Stimulated activated CD4-positive, alpha-beta T cell treated with anti-CD3 and anti-CD28 coated beads, TNF-alpha, amount 100 ng/mL, for 24 hours (primary cell): ENCODE results near the gene CRTC1.

ENCODE experiments used
- DNase-seq, 3 experiments: peaks; one replicate each; pipeline ENCODE4 v3.0.0-alpha.2; 2020; ENCODE audit warnings: low read depth in 3 of 3

The CRTC1 gene

GRCh38 chr19:18651300-18651699, 32.2 kb upstream of the CRTC1 start:
- no peak for DNase-seq

- no peak for DNase-seq
Measured at GRCh38 chr19:18651733-18652132, 31.7 kb upstream of the CRTC1 start.

GRCh38 chr19:18653853-18654252, 29.6 kb upstream of the CRTC1 start:
- no peak for DNase-seq

GRCh38 chr19:18654469-18654868, 29.0 kb upstream of the CRTC1 start:
- DNase-seq = no peak

GRCh38 chr19:18655173-18655844, 28.2 kb upstream of the CRTC1 start:
- no peak for DNase-seq

GRCh38 chr19:18656337-18657086, 27.0 kb upstream of the CRTC1 start:
- no peak for DNase-seq

- no peak for DNase-seq
Measured at GRCh38 chr19:18657590-18658365, 25.7 kb upstream of the CRTC1 start.

GRCh38 chr19:18658366-18658855, 25.1 kb upstream of the CRTC1 start:
- DNase-seq = no peak

GRCh38 chr19:18659281-18660050, 24.0 kb upstream of the CRTC1 start:
- DNase-seq = no peak

GRCh38 chr19:18660051-18660910, 23.2 kb upstream of the CRTC1 start:
- DNase-seq = no peak

- no peak for DNase-seq
Measured at GRCh38 chr19:18660939-18661670, 22.4 kb upstream of the CRTC1 start.

- DNase-seq = no peak
Measured at GRCh38 chr19:18662972-18663732, 20.3 kb upstream of the CRTC1 start.

GRCh38 chr19:18663940-18664530, 19.4 kb upstream of the CRTC1 start:
- DNase-seq = no peak

GRCh38 chr19:18665771-18666202, 17.7 kb upstream of the CRTC1 start:
- no peak for DNase-seq

- DNase-seq = no peak
Measured at GRCh38 chr19:18666317-18666716, 17.2 kb upstream of the CRTC1 start.

GRCh38 chr19:18666784-18667183, 16.7 kb upstream of the CRTC1 start:
- no peak for DNase-seq

- DNase-seq = no peak
Measured at GRCh38 chr19:18667531-18668251, 15.8 kb upstream of the CRTC1 start.

GRCh38 chr19:18668252-18668631, 15.2 kb upstream of the CRTC1 start:
- DNase-seq = no peak
